DLD1 (cell line): ENCODE measurements around the gene KLF4.
"Not testable (repeated sequence)": the region's sequence is repeated elsewhere in the genome, so short reads cannot be mapped to it uniquely, and the experiment has no call there.

ENCODE experiments used
- in situ Hi-C: cut with HindIII; loops from 2 replicates; pipeline ENCODE4 v1.10.0; 2017; ENCODE audit warnings: low sequenced_read_pairs

The KLF4 gene

GRCh38 chr9:107489687-107490605 lies at the start of gene KLF4:
Gene KLF4, minus strand, starts transcription at chr9:107489769. Its CDS starts 597 bp downstream, at chr9:107489172.
- in situ Hi-C loops = loop anchor here (10.0 to 25.0 kb wide), 2 partner anchors 122 to 785 kb away; no protein-coding TSS in a partner anchor

- in situ Hi-C loops = no loop called here
Measured at GRCh38 chr9:107536462-107536861, 46.9 kb upstream of the KLF4 start.

- in situ Hi-C loops = no loop called here
Measured at GRCh38 chr9:107534510-107535078, 45.0 kb upstream of the KLF4 start.

GRCh38 chr9:107530679-107531078 lies 41.1 kb upstream of the KLF4 start:
- in situ Hi-C loops = no loop called here

- in situ Hi-C loops = no loop called here
Measured at GRCh38 chr9:107528686-107529085, 39.1 kb upstream of the KLF4 start.

- in situ Hi-C loops = no loop called here
Measured at GRCh38 chr9:107523539-107523938, 34.0 kb upstream of the KLF4 start.

- in situ Hi-C loops = no loop called here
Measured at GRCh38 chr9:107520186-107520585, 30.6 kb upstream of the KLF4 start.

- in situ Hi-C loops = no loop called here
Measured at GRCh38 chr9:107518037-107518807, 28.7 kb upstream of the KLF4 start.

- in situ Hi-C loops = no loop called here
Measured at GRCh38 chr9:107513464-107514100, 24.0 kb upstream of the KLF4 start.

- in situ Hi-C loops = no loop called here
Measured at GRCh38 chr9:107504585-107505455, 15.3 kb upstream of the KLF4 start.

- in situ Hi-C loops = no loop called here
Measured at GRCh38 chr9:107502464-107502863, 12.9 kb upstream of the KLF4 start.

GRCh38 chr9:107500421-107501200 lies 11.0 kb upstream of the KLF4 start:
- in situ Hi-C loops = not testable (repeated sequence)

GRCh38 chr9:107496976-107497375 lies 7.4 kb upstream of the KLF4 start:
- in situ Hi-C loops = loop anchor here (10.0 to 25.0 kb wide), 2 partner anchors 115 to 778 kb away; no protein-coding TSS in a partner anchor

GRCh38 chr9:107492381-107492970 lies 2.9 kb upstream of the KLF4 start:
- in situ Hi-C loops = loop anchor here (10.0 to 25.0 kb wide), 2 partner anchors 120 to 782 kb away; no protein-coding TSS in a partner anchor

GRCh38 chr9:107491081-107492053 lies 1.8 kb upstream of the KLF4 start:
- in situ Hi-C loops = loop anchor here (10.0 to 25.0 kb wide), 2 partner anchors 121 to 783 kb away; no protein-coding TSS in a partner anchor

GRCh38 chr9:107490606-107490970 lies 1.0 kb upstream of the KLF4 start:
- in situ Hi-C loops = loop anchor here (10.0 to 25.0 kb wide), 2 partner anchors 122 to 784 kb away; no protein-coding TSS in a partner anchor

- in situ Hi-C loops = loop anchor here (25.0 kb wide), 1 partner anchor 123 kb away; no protein-coding TSS in a partner anchor
Measured at GRCh38 chr9:107489144-107489673, 360 bp downstream of the KLF4 start.
